ENCODE results near the gene KCTD1. TPM values are rescaled to one million over a fixed set of nuclear protein-coding genes. Genes with fewer than 3 reads are reported as not detected.

KCTD1 gene
- total RNA-seq, 3 donors from 2014 or later (not counting 1 experiment from before 2014, with no cell fraction given) = 3.8 to 5.8 (median 5.7) TPM

DNA sequence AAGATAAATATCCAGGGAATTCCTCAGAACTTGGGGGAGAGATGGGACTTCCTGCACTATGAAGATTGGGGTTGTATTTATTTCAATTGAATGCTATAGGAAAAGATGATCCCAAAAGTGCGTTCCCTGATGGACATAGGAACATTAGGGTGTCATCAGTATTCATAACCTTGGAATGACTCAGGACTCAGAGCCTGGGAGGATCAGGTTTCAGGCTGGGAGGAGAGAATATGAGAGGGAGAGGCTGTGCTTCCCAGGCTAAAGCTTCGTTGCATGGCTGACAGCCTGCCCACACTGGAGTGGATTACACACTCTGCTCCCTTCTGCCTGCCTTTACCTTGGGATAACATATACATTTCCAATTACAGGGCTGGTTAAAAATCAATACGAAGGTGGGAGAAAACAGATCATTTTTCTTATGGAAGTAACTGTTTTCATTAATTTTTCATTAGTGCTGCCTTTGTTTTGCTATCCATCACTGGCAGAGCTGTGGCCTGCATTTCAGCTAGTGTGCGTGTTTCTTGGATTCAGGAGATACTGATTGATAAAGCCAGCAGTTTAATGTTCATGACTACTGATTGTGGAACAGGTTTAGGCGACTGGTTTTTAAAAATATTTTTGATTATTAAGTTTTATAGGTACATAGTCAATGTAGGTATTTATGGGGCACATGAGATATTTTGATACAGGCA lies 118.7 kb downstream of the KCTD1 start:
- H3K9me3 ChIP-seq (ENCODE audit: control insufficient read depth, insufficient read depth, low read length) = no peaks in the 10 kb centered on the region
- peaks cover 0 to 4% of the 10 kb centered on the region in 2 donors for H3K4me1 Mint-ChIP-seq
- no peak overlapping the region for H3K4me3 Mint-ChIP-seq
- H3K27ac Mint-ChIP-seq = no peak overlapping the region
- peaks cover 0 to 6% of the 10 kb centered on the region in 2 donors for H3K27me3 Mint-ChIP-seq (ENCODE audit: low read depth in 2 of 2)
- no peak for DNase-seq
- H3K27ac ChIP-seq (ENCODE audit: low read length) = no peak overlapping the region
- H3K36me3 ChIP-seq (ENCODE audit: control insufficient read depth, insufficient read depth, low read length) = no peaks in the 10 kb centered on the region
- 65% methylated on average over 5 of the region's 5 CpGs for WGBS (ENCODE audit: insufficient coverage)
- H3K36me3 Mint-ChIP-seq = no peaks in the 10 kb centered on the region
- no peaks in the 10 kb centered on the region for H3K9me3 Mint-ChIP-seq
- no peaks in the 10 kb centered on the region for H3K27me3 ChIP-seq (ENCODE audit: control insufficient read depth, insufficient read depth, low read length)
- intact Hi-C loops (cut with micrococcal nuclease) = no loop called here
- TF ChIP-seq, protein P1, sequence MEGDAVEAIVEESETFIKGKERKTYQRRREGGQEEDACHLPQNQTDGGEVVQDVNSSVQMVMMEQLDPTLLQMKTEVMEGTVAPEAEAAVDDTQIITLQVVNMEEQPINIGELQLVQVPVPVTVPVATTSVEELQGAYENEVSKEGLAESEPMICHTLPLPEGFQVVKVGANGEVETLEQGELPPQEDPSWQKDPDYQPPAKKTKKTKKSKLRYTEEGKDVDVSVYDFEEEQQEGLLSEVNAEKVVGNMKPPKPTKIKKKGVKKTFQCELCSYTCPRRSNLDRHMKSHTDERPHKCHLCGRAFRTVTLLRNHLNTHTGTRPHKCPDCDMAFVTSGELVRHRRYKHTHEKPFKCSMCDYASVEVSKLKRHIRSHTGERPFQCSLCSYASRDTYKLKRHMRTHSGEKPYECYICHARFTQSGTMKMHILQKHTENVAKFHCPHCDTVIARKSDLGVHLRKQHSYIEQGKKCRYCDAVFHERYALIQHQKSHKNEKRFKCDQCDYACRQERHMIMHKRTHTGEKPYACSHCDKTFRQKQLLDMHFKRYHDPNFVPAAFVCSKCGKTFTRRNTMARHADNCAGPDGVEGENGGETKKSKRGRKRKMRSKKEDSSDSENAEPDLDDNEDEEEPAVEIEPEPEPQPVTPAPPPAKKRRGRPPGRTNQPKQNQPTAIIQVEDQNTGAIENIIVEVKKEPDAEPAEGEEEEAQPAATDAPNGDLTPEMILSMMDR (IDR thresholded peaks at IDR 0.05) = no peak
- H3K4me1 ChIP-seq (ENCODE audit: control insufficient read depth, insufficient read depth, low read length) = no peaks in the 10 kb centered on the region
- no peak for ATAC-seq
- H3K4me3 ChIP-seq (ENCODE audit: low read length) = no peak overlapping the region

DNA sequence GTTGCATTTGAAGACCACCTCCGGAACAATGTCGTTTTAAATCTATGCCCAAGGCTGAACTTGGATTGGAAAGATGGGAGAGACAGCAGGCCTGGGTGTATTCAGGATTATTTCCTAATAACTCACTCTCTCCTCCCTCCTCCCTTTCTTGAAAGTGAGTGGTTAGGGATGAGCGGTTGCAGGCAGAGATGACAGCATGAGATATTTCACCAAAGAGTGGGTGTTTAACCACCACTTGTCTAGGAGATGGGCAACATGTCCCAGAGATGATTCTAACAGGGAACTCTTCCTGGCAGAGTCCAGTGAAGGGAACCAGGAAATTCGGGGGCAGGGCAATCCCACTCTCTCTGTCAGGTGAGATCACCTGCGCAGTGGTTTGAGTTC lies 123.2 kb downstream of the KCTD1 start:
- Mint-ChIP-seq H3K4me1 (peaks cover 0 to 6% of the 10 kb centered on the region in 2 donors), H3K36me3 (no peaks in the 10 kb centered on the region), H3K27ac (no peak overlapping the region), H3K4me3 (no peak overlapping the region), H3K27me3 (ENCODE audit: low read depth in 2 of 2) (no peaks in the 10 kb centered on the region), H3K9me3 (no peaks in the 10 kb centered on the region)
- intact Hi-C loops (cut with micrococcal nuclease) = no loop called here
- no peak overlapping the region for H3K4me3 ChIP-seq (ENCODE audit: low read length)
- no peaks in the 10 kb centered on the region for H3K4me1 ChIP-seq (ENCODE audit: control insufficient read depth, insufficient read depth, low read length)
- TF ChIP-seq, protein P1 (IDR thresholded peaks at IDR 0.05) = no peak
- no peak overlapping the region for H3K27ac ChIP-seq (ENCODE audit: low read length)
- H3K9me3 ChIP-seq (ENCODE audit: control insufficient read depth, insufficient read depth, low read length) = no peaks in the 10 kb centered on the region
- 91% methylated on average over 3 of the region's 5 CpGs for WGBS (ENCODE audit: insufficient coverage)
- ATAC-seq (no peak), DNase-seq (no peak)
- no peaks in the 10 kb centered on the region for H3K27me3 ChIP-seq (ENCODE audit: control insufficient read depth, insufficient read depth, low read length)
- no peaks in the 10 kb centered on the region for H3K36me3 ChIP-seq (ENCODE audit: control insufficient read depth, insufficient read depth, low read length)

DNA sequence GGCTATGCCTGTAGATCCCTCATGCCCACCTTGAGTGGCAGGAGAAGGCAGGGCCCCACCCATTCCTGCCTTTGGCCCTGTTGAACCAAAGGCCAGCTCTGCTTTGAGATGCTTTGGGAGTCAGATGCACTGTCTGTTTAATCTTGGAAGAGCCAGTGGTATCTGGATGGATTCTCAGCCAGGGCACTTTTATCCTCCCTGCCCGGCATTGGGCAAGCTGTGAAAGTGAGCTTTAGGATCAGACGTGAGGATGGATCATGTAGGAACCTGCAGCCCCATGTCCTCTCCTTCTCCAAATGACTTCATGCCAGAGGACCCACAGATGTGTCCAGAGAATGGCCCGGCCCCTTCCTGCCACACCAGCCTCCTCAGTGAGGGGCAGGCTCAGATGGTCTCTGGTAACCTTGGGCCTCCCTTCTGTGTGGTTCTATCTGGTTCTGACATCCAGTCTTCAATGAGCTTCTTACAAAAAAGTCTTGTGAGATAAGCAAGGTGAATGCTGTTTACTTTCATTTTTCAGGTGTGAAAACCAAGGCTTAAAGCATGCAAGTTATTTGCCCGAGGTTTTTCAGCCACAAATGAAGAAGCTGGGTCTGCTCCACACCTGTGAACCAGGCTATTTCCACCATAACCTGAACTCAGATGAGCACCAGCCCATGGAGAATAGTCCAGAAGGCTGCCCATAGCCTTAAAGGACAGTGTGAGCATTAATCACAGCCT lies 123.8 kb downstream of the KCTD1 start:
- ATAC-seq (no peak), DNase-seq (no peak)
- no peaks in the 10 kb centered on the region for H3K9me3 Mint-ChIP-seq
- H3K27ac Mint-ChIP-seq = no peak overlapping the region
- intact Hi-C loops (cut with micrococcal nuclease) = no loop called here
- no peaks in the 10 kb centered on the region for H3K27me3 Mint-ChIP-seq (ENCODE audit: low read depth in 2 of 2)
- no peaks in the 10 kb centered on the region for H3K36me3 ChIP-seq (ENCODE audit: control insufficient read depth, insufficient read depth, low read length)
- no peaks in the 10 kb centered on the region for H3K9me3 ChIP-seq (ENCODE audit: control insufficient read depth, insufficient read depth, low read length)
- no peaks in the 10 kb centered on the region for H3K36me3 Mint-ChIP-seq
- H3K4me3 ChIP-seq (ENCODE audit: low read length) = no peak overlapping the region
- no peak overlapping the region for H3K27ac ChIP-seq (ENCODE audit: low read length)
- 74% methylated on average over 4 of the region's 4 CpGs for WGBS (ENCODE audit: insufficient coverage)
- H3K27me3 ChIP-seq (ENCODE audit: control insufficient read depth, insufficient read depth, low read length) = no peaks in the 10 kb centered on the region
- no peak overlapping the region for H3K4me3 Mint-ChIP-seq
- peaks cover 0 to 6% of the 10 kb centered on the region in 2 donors for H3K4me1 Mint-ChIP-seq
- TF ChIP-seq, protein P1 (IDR thresholded peaks at IDR 0.05) = no peak
- H3K4me1 ChIP-seq (ENCODE audit: control insufficient read depth, insufficient read depth, low read length) = no peaks in the 10 kb centered on the region
